HG02885 (cell line): ENCODE data around the gene BCKDHB.

Source experiments
- ATAC-seq: cut with Tn5 transposase; IDR thresholded peaks from one replicate; pipeline ENCODE4 v1.9.1; 2021; ENCODE audit warnings: mild to moderate bottlenecking; ENCODE audit not compliant: unreplicated experiment, poor library complexity

Gene BCKDHB

DNA sequence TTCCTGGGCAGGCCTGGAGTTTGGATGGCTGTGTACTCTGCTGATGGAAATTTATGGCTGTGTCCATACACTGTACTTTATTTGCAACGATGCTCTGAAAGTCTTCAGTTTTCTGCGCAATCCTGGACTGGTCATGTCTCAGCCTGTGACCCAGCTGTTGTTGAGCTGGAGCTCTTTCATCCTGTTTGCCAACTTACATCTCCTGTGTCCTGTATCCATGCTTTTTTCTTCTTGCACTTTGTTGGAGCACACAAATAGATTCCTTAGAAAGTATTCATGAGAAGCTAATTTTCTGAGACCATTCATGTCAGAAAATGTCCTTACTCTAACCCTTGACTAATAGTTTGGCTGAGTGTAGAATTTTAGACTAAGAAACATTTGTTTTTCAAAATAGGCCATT lies 251.2 kb downstream of the BCKDHB start:
- ATAC-seq: no peak

DNA sequence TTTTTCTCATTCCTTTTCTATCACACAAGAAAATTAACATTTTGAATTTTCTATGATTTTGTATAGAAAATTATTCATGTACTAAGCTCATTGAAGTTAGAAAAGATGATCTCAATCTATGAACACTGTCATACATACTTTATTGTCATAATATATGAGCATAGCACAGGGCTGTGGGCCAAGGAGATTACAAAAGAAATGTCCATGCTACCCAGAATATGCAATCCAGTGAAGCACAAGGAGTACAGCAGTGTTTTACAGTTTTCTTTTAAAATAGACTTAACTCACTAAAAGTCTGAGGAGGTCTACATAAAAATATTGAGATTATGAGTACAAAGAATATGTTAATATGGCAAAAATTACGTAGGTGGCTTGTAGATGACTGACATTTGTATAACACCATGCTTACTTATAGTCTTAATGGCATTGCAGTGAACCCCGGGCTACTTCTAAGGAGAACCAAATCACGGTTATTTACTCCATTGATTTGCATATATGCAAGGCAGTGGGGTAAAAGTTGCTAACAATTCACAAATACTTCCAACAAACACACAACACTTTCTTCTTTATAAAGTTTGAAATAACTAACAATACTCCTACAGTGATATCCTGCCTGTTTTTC lies 257.1 kb downstream of the BCKDHB start:
- no peak for ATAC-seq

GRCh38 chr6:80364149-80364548 lies 257.7 kb downstream of the BCKDHB start:
- no peak for ATAC-seq

DNA sequence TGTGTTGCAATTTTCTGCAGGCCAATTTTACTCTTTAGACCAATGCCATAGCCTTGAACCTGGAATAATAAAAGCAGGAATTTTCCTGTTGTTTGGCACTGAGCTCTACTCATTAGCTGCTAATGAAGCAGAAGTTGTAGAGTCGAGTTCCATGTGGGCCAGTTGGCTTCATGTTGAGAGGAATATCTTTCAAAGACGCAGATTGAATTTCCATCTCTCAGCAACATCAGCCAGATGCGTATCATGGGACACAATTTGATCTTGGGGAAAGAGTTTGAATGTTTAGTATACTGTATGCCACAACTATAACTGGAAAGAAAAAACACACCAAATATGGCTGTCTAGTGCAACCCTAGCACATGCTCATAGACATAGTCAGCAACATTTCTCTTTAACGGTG lies 259.6 kb downstream of the BCKDHB start:
- no peak for ATAC-seq

DNA sequence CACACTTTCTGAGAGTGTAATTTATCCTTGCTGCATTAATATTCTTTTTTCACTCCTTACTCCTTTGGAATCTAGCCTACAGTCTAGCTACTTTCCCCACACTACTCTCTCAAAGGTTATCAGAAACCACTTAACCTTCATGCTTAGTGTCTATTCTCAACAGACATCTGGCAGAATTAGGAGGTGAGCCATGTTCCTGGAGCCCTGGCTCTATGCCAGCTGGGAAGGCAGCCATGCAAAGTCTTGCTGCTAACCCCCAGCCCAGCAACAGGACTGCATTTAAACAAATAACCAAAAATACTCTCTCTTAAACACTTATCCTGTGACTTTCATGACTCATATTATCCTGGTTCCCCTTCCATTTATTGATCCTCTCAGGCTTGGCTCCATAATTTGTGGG lies 260.2 kb downstream of the BCKDHB start:
- no peak for ATAC-seq

DNA sequence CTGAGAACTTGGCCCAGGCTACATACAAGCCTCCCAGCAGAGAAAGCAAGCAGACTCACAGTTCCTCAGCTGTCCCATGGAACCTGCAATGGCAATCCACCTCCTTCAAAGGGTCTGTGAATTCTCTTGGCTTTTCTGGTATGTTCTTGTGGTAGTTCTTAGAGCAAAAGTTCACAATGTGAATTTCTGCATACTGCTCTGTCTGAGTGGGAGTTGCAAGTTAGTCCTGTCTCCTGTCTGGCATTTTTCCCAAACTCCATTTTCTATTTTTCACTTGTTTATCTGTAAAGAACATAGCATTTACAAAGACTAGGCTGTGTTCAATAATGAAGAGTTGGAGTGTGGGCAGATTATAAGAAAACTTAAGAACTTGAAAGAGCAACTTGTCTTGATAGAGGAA lies 269.9 kb downstream of the BCKDHB start:
- no peak for ATAC-seq

GRCh38 chr6:80380566-80380965 lies 274.1 kb downstream of the BCKDHB start:
- ATAC-seq: no peak

GRCh38 chr6:80382811-80383210 lies 276.3 kb downstream of the BCKDHB start:
- ATAC-seq: no peak

- no peak for ATAC-seq
Observed at GRCh38 chr6:80388507-80388906, 282.0 kb downstream of the BCKDHB start.
